ENCODE measurements around the gene ZMYM3.

- TF ChIP-seq, protein P1, sequence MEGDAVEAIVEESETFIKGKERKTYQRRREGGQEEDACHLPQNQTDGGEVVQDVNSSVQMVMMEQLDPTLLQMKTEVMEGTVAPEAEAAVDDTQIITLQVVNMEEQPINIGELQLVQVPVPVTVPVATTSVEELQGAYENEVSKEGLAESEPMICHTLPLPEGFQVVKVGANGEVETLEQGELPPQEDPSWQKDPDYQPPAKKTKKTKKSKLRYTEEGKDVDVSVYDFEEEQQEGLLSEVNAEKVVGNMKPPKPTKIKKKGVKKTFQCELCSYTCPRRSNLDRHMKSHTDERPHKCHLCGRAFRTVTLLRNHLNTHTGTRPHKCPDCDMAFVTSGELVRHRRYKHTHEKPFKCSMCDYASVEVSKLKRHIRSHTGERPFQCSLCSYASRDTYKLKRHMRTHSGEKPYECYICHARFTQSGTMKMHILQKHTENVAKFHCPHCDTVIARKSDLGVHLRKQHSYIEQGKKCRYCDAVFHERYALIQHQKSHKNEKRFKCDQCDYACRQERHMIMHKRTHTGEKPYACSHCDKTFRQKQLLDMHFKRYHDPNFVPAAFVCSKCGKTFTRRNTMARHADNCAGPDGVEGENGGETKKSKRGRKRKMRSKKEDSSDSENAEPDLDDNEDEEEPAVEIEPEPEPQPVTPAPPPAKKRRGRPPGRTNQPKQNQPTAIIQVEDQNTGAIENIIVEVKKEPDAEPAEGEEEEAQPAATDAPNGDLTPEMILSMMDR (IDR thresholded peaks at IDR 0.05 in 2 of 3, conservative IDR thresholded peaks at IDR 0.05 in 1 of 3; ENCODE audit: borderline replicate concordance in 1 of 3, insufficient read depth in 1 of 3, low read depth in 2 of 3, low read length in 2 of 3) = no peak
- TF ChIP-seq SP1 (IDR thresholded peaks at IDR 0.05; ENCODE audit: low read depth) = no peak
Measured at GRCh38 chrX:71269801-71270395, 16.0 kb upstream of the ZMYM3 start.

Measured in HCT116 (cell line).